OCI-LY3 (cell line): ENCODE data around the gene DNAH10.

ENCODE experiments used
- CTCF ChIP-seq: fragments of 200-600, 300-600 bp; sonication (generic); IDR thresholded peaks from 2 replicates; pipeline ENCODE4 v1.5.1; 2014; ENCODE audit warnings: antibody characterized with exemption, low read length, low read depth
- EZH2phosphoT487 ChIP-seq: fragments of 200-600 bp; shearing (Covaris generic); IDR thresholded peaks from 2 replicates; pipeline ENCODE4 v1.6.1; 2018; ENCODE audit warnings: antibody characterized with exemption, mixed run types, low read depth

DNA sequence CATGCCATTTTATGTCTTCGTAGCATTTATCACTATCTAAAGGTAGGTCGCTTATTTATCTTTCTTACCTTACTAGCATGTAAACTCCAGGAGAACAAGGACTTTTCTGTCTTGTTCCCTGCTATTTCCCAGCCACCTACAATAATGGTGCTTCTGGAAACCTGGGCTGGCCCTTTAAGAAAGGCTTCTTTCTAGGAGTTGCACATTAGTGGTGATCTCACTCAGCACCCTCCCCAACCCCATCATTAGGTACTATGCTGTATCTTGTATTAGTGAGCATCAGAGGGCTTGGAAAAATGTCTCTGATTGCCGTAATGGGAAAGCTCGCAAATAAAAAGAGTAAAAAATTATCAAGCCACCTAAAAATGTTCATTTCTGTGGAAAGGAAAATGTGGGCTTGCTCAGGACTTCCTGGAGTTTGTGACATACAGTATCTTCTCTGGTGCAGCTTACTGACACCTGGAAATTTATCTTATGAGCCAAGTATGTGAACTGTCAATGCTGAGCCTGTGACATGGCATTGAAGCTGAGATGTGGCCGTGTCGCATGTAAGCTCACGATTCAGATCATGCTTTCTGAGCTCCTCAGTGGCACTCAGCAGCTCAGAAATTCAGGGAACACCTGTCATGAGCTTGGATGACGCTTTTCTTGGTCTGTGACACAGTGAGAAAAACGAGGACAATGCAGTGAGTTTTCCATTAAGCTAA is 198.1 kb downstream of the DNAH10 start:
- no peak for TF ChIP-seq CTCF
- TF ChIP-seq EZH2phosphoT487: no peak
